Measurements from ENCODE around the gene ALDH1A1.

Gene ALDH1A1

GRCh38 chr9:72856972-72857623 is 95.8 kb downstream of the ALDH1A1 start:
- no peak for DNase-seq (ENCODE audit: low read depth, low spot score)

- no peak for DNase-seq (ENCODE audit: low read depth, low spot score)
Measured at GRCh38 chr9:72855890-72856523, 96.8 kb downstream of the ALDH1A1 start.

GRCh38 chr9:72855321-72855720 is 97.5 kb downstream of the ALDH1A1 start:
- DNase-seq (ENCODE audit: low read depth, low spot score), result no peak
